ENCODE results near the gene NEU2.

Gene NEU2

DNA sequence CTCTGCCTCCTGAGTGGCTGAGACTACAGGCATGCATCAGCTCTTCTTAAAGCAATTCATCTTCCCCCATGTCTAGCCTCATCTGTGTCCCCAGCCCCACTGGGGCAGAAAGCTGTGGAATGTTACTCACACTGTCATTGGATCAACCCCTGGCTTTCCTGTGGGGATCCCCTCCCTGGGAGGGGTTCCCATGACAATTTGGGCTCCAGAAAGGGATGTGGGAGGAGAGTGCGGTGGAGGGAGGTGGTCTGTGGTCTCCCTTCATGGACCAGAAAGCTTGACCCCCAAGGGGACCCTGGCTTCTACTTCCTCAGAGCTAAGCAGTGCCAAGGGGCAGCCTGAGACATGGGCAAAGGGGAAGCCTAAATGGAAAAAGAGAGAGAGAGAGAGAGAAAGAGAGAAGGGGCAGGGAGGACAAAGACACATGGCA is 20.8 kb upstream of the NEU2 start:
- no peak overlapping the region for H3K4me3 ChIP-seq (ENCODE audit: low read depth, low read length)
- H3K4me1 ChIP-seq (ENCODE audit: control insufficient read depth, insufficient read depth, low read length), result no peaks in the 10 kb centered on the region
- CTCF ChIA-PET, result interaction anchor here (3.1 kb wide), 1 partner anchor 17 kb away, joined by 11 read pairs; no protein-coding TSS in a partner anchor
- no peaks in the 10 kb centered on the region for H3K9me3 ChIP-seq (ENCODE audit: control insufficient read depth, insufficient read depth, low read depth, low read length)
- TF ChIP-seq YY2 (tag by site-specific recombination; IDR thresholded peaks at IDR 0.05) (no peak), ZIC2 (tag by site-specific recombination; IDR thresholded peaks at IDR 0.05) (0 out of 2 replicates have a peak, but pooled peaks have one; percentile 16)
- H3K36me3 ChIP-seq (ENCODE audit: control insufficient read depth in 2 of 2, insufficient read depth in 1 of 2, low read length in 2 of 2), result no peaks in the 10 kb centered on the region
- POLR2A ChIA-PET, result no interaction called here
- H3K27ac ChIP-seq (ENCODE audit: extremely low read depth, low read depth, low read length), result no peak overlapping the region

DNA sequence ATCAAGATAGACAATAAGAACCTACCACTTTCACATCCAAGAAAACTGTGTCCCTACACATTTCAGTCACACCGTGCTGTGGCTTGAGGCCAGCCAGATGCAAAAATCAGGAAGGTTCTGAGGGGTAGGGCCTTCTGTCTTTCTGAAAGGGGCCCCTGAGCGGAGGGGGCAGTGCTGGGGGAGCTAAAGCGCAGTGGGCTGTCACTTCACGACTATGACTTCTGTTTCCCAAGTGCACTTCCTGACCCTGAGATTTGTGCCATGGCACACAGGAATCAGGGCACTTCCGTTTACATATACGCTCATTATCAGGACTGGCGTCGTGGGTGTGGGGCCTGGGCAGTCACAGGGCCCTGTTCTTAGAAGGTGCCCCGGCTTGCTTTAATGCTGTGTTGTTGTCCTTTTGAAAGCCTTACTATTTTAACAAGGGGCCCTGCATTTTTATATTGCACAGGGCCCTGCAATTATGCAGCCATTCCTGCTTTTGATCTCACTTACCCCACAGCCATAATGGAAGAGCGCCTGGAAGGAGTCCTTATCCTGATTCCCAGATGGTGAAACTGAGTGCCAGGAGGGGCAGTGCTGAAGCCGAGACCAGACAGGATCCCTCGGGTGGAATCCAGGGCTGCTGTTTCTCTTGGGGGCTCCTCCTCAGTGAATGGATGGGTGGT is 20.0 kb upstream of the NEU2 start:
- Histone ChIP-seq H3K4me1 (ENCODE audit: control insufficient read depth, insufficient read depth, low read length) (no peaks in the 10 kb centered on the region), H3K27ac (ENCODE audit: extremely low read depth, low read depth, low read length) (no peak overlapping the region), H3K36me3 (ENCODE audit: control insufficient read depth in 2 of 2, insufficient read depth in 1 of 2, low read length in 2 of 2) (no peaks in the 10 kb centered on the region), H3K4me3 (ENCODE audit: low read depth, low read length) (no peak overlapping the region), H3K9me3 (ENCODE audit: control insufficient read depth, insufficient read depth, low read depth, low read length) (no peaks in the 10 kb centered on the region)
- POLR2A ChIA-PET, result no interaction called here
- CTCF ChIA-PET, result interaction anchor here (3.1 kb wide), 1 partner anchor 16 kb away, joined by 11 read pairs; no protein-coding TSS in a partner anchor
- TF ChIP-seq ZNF510 (tag by site-specific recombination; IDR thresholded peaks at IDR 0.05; ENCODE audit: insufficient replicate concordance) (no peak), ZNF518A (tag by site-specific recombination; conservative IDR thresholded peaks at IDR 0.05; ENCODE audit: low read depth) (no peak), ZNF184 (tag by site-specific recombination; IDR thresholded peaks at IDR 0.05) (no peak), MYNN (tag by site-specific recombination; IDR thresholded peaks at IDR 0.05; ENCODE audit: borderline replicate concordance) (no peak), ELK4 (IDR thresholded peaks at IDR 0.05; ENCODE audit: borderline replicate concordance, low read depth, low read length) (no peak), KLF16 (tag by site-specific recombination; IDR thresholded peaks at IDR 0.05) (no peak), SP2 (tag by site-specific recombination; IDR thresholded peaks at IDR 0.05) (no peak), KLF7 (tag by site-specific recombination; IDR thresholded peaks at IDR 0.05; ENCODE audit: borderline replicate concordance) (no peak), KLF8 (tag by site-specific recombination; IDR thresholded peaks at IDR 0.05) (no peak), ZNF654 (tag by site-specific recombination; IDR thresholded peaks at IDR 0.05; ENCODE audit: low read depth) (no peak), ZNF274 (IDR thresholded peaks at IDR 0.05; ENCODE audit: low read length) (no peak), ZNF274 (tag by site-specific recombination; IDR thresholded peaks at IDR 0.05; ENCODE audit: borderline replicate concordance) (no peak)
- TF ChIP-seq, protein P1, sequence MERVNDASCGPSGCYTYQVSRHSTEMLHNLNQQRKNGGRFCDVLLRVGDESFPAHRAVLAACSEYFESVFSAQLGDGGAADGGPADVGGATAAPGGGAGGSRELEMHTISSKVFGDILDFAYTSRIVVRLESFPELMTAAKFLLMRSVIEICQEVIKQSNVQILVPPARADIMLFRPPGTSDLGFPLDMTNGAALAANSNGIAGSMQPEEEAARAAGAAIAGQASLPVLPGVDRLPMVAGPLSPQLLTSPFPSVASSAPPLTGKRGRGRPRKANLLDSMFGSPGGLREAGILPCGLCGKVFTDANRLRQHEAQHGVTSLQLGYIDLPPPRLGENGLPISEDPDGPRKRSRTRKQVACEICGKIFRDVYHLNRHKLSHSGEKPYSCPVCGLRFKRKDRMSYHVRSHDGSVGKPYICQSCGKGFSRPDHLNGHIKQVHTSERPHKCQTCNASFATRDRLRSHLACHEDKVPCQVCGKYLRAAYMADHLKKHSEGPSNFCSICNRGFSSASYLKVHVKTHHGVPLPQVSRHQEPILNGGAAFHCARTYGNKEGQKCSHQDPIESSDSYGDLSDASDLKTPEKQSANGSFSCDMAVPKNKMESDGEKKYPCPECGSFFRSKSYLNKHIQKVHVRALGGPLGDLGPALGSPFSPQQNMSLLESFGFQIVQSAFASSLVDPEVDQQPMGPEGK (tag by site-specific recombination; IDR thresholded peaks at IDR 0.05), result no peak
